K562 (cell line): ENCODE results near the gene A1CF. TPM values are rescaled to one million over a fixed set of nuclear protein-coding genes. Genes with fewer than 3 reads are reported as not detected.

Experiments used
- ATAC-seq: fragments of 200-7000 bp; cut with Tn5 transposase; 3 replicates; pipeline ENCODE4 v1.9.1; 2020; ENCODE audit warnings: moderate library complexity
- BruUV-seq: library from RNA; stranded (reverse); fragments of 400-500 nt; replicated peaks from 2 replicates; lab custom pipeline; 2021; lab: Mats Ljungman, UMichigan
- CTCF ChIA-PET: fragments of 300-600 bp; formaldehyde crosslinking; extraction: SDS; loops from one replicate; lab custom pipeline; 2021; ENCODE audit warnings: low intra/inter-chr PET ratio; lab: Yijun Ruan, JAX
- POLR2A ChIA-PET: fragments of 300-600, 350-650 bp; sonication (Branson Sonifier 250); formaldehyde crosslinking; extraction: SDS; loops from one replicate; lab custom pipeline; 2021; ENCODE audit warnings: antibody characterized with exemption, inconsistent platforms; lab: Yijun Ruan, JAX
- DNase-seq, 4 experiments: peaks; one replicate each; pipeline versions ENCODE4 v3.0.0 to v3.0.0-alpha.2; 2011 to 2018; ENCODE audit warnings: low spot score in 3 of 4, mixed read lengths in 3 of 4; ENCODE audit errors: extremely low read depth in 1 of 4
- FAIRE-seq: peaks from 2 replicates; lab custom pipeline; 2011; peaks lifted over from hg19 to GRCh38; lab: Jason Lieb, UNC
- H2AFZ ChIP-seq: 2 replicates; pipeline ENCODE4 v1.6.0; 2011; ENCODE audit warnings: low read depth, low read length, control low read depth, inconsistent platforms
- H3K27ac ChIP-seq: fragments of 200-600 bp; 3 replicates; pipeline ENCODE4 v1.8.0; 2011; ENCODE audit warnings: low read depth, mild to moderate bottlenecking, control low read depth, inconsistent platforms, low read length, moderate library complexity, mixed read lengths; ENCODE audit errors: extremely low read depth
- H3K27me3 ChIP-seq, 2 experiments: fragments of 300-600 bp in 1 of 2; 2 replicates in 1 of 2; 3 replicates in 1 of 2; pipeline versions ENCODE4 v1.6.0 to v1.8.0; 2011; ENCODE audit warnings: inconsistent platforms in 2 of 2, low read length in 2 of 2, mild to moderate bottlenecking in 1 of 2, mixed read lengths in 1 of 2, moderate library complexity in 1 of 2; ENCODE audit not compliant: control insufficient read depth in 2 of 2, insufficient read depth in 2 of 2
- H3K36me3 ChIP-seq: fragments of 300-600 bp; 3 replicates; pipeline ENCODE4 v1.8.0; 2011; ENCODE audit warnings: mild to moderate bottlenecking, low read length, inconsistent platforms; ENCODE audit not compliant: control insufficient read depth, insufficient read depth
- H3K4me1 ChIP-seq, 2 experiments: fragments of 200-600 bp in 1 of 2; replicated peaks in 1 of 2; 2 replicates in 1 of 2; 3 replicates in 1 of 2; pipeline versions ENCODE4 v1.5.1 to v1.8.0; 2011; ENCODE audit warnings: inconsistent platforms in 2 of 2, low read length in 2 of 2, mild to moderate bottlenecking in 1 of 2, mixed read lengths in 1 of 2, moderate library complexity in 1 of 2; ENCODE audit not compliant: control insufficient read depth in 2 of 2, insufficient read depth in 2 of 2
- H3K4me2 ChIP-seq: 2 replicates; pipeline ENCODE4 v1.6.1; 2011; ENCODE audit warnings: low read length, control low read depth, inconsistent platforms, mixed read lengths; ENCODE audit not compliant: insufficient read depth
- H3K4me3 ChIP-seq: fragments of 200-600 bp; sonication (generic), shearing (Covaris generic); 2 replicates; pipeline ENCODE4 v1.5.1; 2016; ENCODE audit warnings: control low read depth, inconsistent platforms
- H3K79me2 ChIP-seq: fragments of 200-600 bp; 3 replicates; pipeline ENCODE4 v1.8.0; 2011; ENCODE audit warnings: low read length, inconsistent platforms; ENCODE audit not compliant: control insufficient read depth, insufficient read depth
- H3K9ac ChIP-seq, 2 experiments: 2 replicates each; pipeline versions ENCODE4 v1.6.0 to v1.6.1; 2011; ENCODE audit warnings: low read depth in 2 of 2, low read length in 2 of 2, control low read depth in 1 of 2, inconsistent platforms in 1 of 2, mild to moderate bottlenecking in 1 of 2, mixed read lengths in 1 of 2; ENCODE audit not compliant: insufficient read depth in 1 of 2
- H3K9me1 ChIP-seq: one replicate; pipeline ENCODE4 v1.6.0; 2011; ENCODE audit warnings: inconsistent platforms, mild to moderate bottlenecking, low read length, moderate library complexity; ENCODE audit not compliant: control insufficient read depth, insufficient read depth
- H3K9me3 ChIP-seq: replicated peaks from 2 replicates; pipeline ENCODE4 v1.5.1; 2011; ENCODE audit warnings: low read depth, low read length, inconsistent platforms; ENCODE audit not compliant: control insufficient read depth, insufficient read depth
- H4K20me1 ChIP-seq: replicated peaks from 2 replicates; pipeline ENCODE4 v1.6.1; 2011; ENCODE audit warnings: low read length, inconsistent platforms, mixed read lengths; ENCODE audit not compliant: control insufficient read depth, insufficient read depth
- BACH1 ChIP-seq: fragments of 200-800 bp; sonication (Bioruptor generic); IDR thresholded peaks from 2 replicates; pipeline ENCODE4 v1.6.1; 2016; ENCODE audit warnings: missing genetic modification characterization, missing compliant biosample characterization
- CBX3 ChIP-seq, 2 experiments: IDR thresholded peaks; 1 replicate in 1 of 2; 2 replicates in 1 of 2; pipeline ENCODE4 v1.6.1; 2012; ENCODE audit warnings: inconsistent platforms in 2 of 2, low read length in 2 of 2, borderline replicate concordance in 1 of 2, control low read depth in 1 of 2
- ERF ChIP-seq: fragments of 450-650 bp; formaldehyde crosslinking; IDR thresholded peaks from 2 replicates; pipeline ENCODE4 v1.4.0; 2020; ENCODE audit warnings: mild to moderate bottlenecking, mixed read lengths
- HNRNPK ChIP-seq: fragments of 200-400 bp; formaldehyde crosslinking; IDR thresholded peaks from one replicate; pipeline ENCODE4 v1.6.1; 2018; ENCODE audit warnings: mild to moderate bottlenecking, low read depth, low read length; ENCODE audit not compliant: poor library complexity, severe bottlenecking
- HSF4 ChIP-seq: fragments of 250-450 bp; sonication (Bioruptor Pico); IDR thresholded peaks from 2 replicates; pipeline ENCODE4 v2.1.2; 2022; ENCODE audit warnings: mild to moderate bottlenecking, moderate library complexity, borderline replicate concordance
- KDM1A ChIP-seq, 2 experiments: fragments of 450-650 bp; IDR thresholded peaks; 2 replicates each; pipeline ENCODE4 v1.6.1; 2016; ENCODE audit warnings: mild to moderate bottlenecking in 2 of 2
- KDM5B ChIP-seq: fragments of 200-600 bp; sonication (generic); IDR thresholded peaks from 2 replicates; pipeline ENCODE4 v1.6.1; 2012; ENCODE audit warnings: low read depth, mild to moderate bottlenecking, moderate library complexity, low read length, control low read depth, inconsistent platforms; ENCODE audit not compliant: insufficient replicate concordance
- KLF10 ChIP-seq: fragments of 250-450 bp; sonication (Bioruptor Pico); IDR thresholded peaks from 2 replicates; pipeline ENCODE4 v1.6.1; 2021; ENCODE audit warnings: matching md5 sums
- KLF16 ChIP-seq: IDR thresholded peaks from 2 replicates; pipeline ENCODE4 v1.6.1; 2016; ENCODE audit warnings: antibody characterized with exemption
- NFE2 ChIP-seq: IDR thresholded peaks from 2 replicates; pipeline ENCODE4 v1.6.1; 2014; ENCODE audit warnings: antibody characterized with exemption, low read depth
- NFXL1 ChIP-seq: fragments of 450-650 bp; formaldehyde crosslinking; IDR thresholded peaks from 2 replicates; pipeline ENCODE4 v1.4.0; 2021; ENCODE audit warnings: mild to moderate bottlenecking
- POLR2AphosphoS5 ChIP-seq: IDR thresholded peaks from 2 replicates; pipeline ENCODE4 v1.6.1; 2011; ENCODE audit warnings: mild to moderate bottlenecking, low read depth, low read length, moderate library complexity; ENCODE audit not compliant: control insufficient read depth, insufficient read depth
- RAD51 ChIP-seq: fragments of 450-650 bp; IDR thresholded peaks from 2 replicates; pipeline ENCODE4 v1.7.1; 2016; ENCODE audit warnings: low read depth, mild to moderate bottlenecking, borderline replicate concordance
- TEAD2 ChIP-seq: fragments of 450-650 bp; IDR thresholded peaks from 2 replicates; pipeline ENCODE4 v1.6.1; 2016; ENCODE audit warnings: missing genetic modification characterization, control low read depth, missing compliant biosample characterization
- ZNF143 ChIP-seq: sonication (generic); formaldehyde crosslinking; IDR thresholded peaks from 2 replicates; pipeline ENCODE4 v1.9.0; 2022; ENCODE audit warnings: mild to moderate bottlenecking, missing genetic modification reagents
- ZNF212 ChIP-seq: fragments of 450-650 bp; formaldehyde crosslinking; IDR thresholded peaks from 2 replicates; pipeline ENCODE4 v1.4.0; 2020; ENCODE audit warnings: mild to moderate bottlenecking
- ZNF507 ChIP-seq: conservative IDR thresholded peaks from 2 replicates; pipeline ENCODE4 v1.6.1; 2017; ENCODE audit warnings: missing genetic modification characterization, missing compliant biosample characterization
- ZSCAN29 ChIP-seq: fragments of 450-650 bp; IDR thresholded peaks from 2 replicates; pipeline ENCODE4 v1.6.1; 2017
- in situ Hi-C: fragments of 300-500 bp; cut with MboI; formaldehyde crosslinking; loops from 4 replicates; pipeline ENCODE4 v1.15.0; 2018; ENCODE audit warnings: inconsistent platforms, mixed read lengths
- intact Hi-C: fragments of 100-400 bp; cut with micrococcal nuclease; formaldehyde crosslinking; loops from 2 replicates; pipeline ENCODE4 v1.14.2; 2022
- polyA plus RNA-seq, 8 experiments: library from polyadenylated mRNA; depleted of rRNA in 4 of 8; stranded (reverse) in 5 of 8; unstranded in 3 of 8; fragments of >200 nt; fragmentation: Nextera tagmentation in 2 of 8; fragmentation: Illumina TruSeq in 1 of 8; extraction: Ambion mirVana in 2 of 8; extraction: Trizol in 1 of 8; gene quantifications; 2 replicates each; pipeline versions ENCODE4 v1.2.1 to v1.2.3, GENCODE V29; 2011 to 2014; ENCODE audit warnings: inconsistent platforms in 1 of 8, missing spikeins in 1 of 8
- total RNA-seq, 7 experiments: library from RNA; depleted of rRNA in 6 of 7; stranded (reverse); fragments of >200 nt in 6 of 7; fragmentation: Illumina TruSeq in 2 of 7; extraction: Trizol in 2 of 7; gene quantifications; 2 replicates each; pipeline versions ENCODE4 v1.2.1 to v1.2.3, GENCODE V29; 2011 to 2021; ENCODE audit warnings: low replicate concordance in 1 of 7
- TF ChIP-seq, protein P1 (sequence below): fragments of 450-650 bp; IDR thresholded peaks from one replicate; pipeline ENCODE4 v1.6.1; 2018; ENCODE audit warnings: mild to moderate bottlenecking, moderate library complexity; ENCODE audit not compliant: partially characterized antibody
- TF ChIP-seq, protein P2 (sequence below): sonication (generic); formaldehyde crosslinking; IDR thresholded peaks from 2 replicates; pipeline ENCODE4 v1.8.1; 2023; ENCODE audit warnings: mild to moderate bottlenecking, missing genetic modification reagents

Gene A1CF
- total and polyA plus RNA-seq, 9 of the 15 experiments (the other 6 are each of a cell fraction or from before 2014, with no cell fraction given): 0.11 TPM; not detected in 8

DNA sequence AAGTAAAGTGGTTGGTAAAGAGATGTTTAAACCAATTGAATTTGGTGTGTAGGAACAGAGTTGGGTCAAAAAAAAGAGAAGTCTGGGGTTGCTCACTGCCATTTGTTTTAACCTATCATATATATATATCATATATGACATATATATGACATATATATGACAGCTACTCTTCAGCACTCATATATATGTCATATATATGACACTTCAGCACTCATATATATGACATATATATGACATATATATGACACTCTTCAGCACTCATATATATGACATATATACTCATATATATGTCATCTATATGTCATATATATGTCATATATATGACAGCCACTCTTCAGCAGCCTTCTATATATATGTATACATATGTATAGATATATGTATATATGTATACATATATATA is 8.9 kb upstream of the A1CF start:
- Histone ChIP-seq H3K27me3 (no peaks in the 10 kb centered on the region), H2AFZ (no peak overlapping the region), H3K9me1 (no peaks in the 10 kb centered on the region), H3K4me1 (no peaks in the 10 kb centered on the region), H4K20me1 (no peaks in the 10 kb centered on the region), H3K9ac (no peak overlapping the region), H3K4me2 (no peak overlapping the region), H3K4me3 (no peak overlapping the region), H3K27ac (no peak overlapping the region), H3K79me2 (no peaks in the 10 kb centered on the region), H3K36me3 (no peaks in the 10 kb centered on the region), H3K9me3 (no peaks in the 10 kb centered on the region)
- no peak for DNase-seq
- FAIRE-seq: no peak
- ChIA-PET CTCF (no interaction called here), POLR2A (no interaction called here)
- ATAC-seq: no peak
- intact Hi-C loops (no loop called here), in situ Hi-C loops (no loop called here)
- BruUV-seq: no TSS peak
- TF ChIP-seq KLF10 (CRISPR knock-in tag) (no peak), ERF (CRISPR knock-in tag) (no peak), RAD51 (no peak), KDM5B (no peak), CBX3 (IDR thresholded peaks at IDR 0.05; ENCODE audit: borderline replicate concordance in 1 of 2, low read length in 2 of 2) (no peak), ZNF212 (CRISPR knock-in tag) (no peak), ZSCAN29 (no peak), HNRNPK (no peak), KLF16 (no peak), POLR2AphosphoS5 (no peak), NFE2 (no peak), BACH1 (tag) (no peak), TEAD2 (tag) (no peak), HSF4 (CRISPR knock-in tag) (no peak), ZNF507 (tag) (no peak), NFXL1 (CRISPR knock-in tag) (no peak), ZNF143 (no peak), KDM1A (IDR thresholded peaks at IDR 0.05) (no peak)
- TF ChIP-seq, protein P1, sequence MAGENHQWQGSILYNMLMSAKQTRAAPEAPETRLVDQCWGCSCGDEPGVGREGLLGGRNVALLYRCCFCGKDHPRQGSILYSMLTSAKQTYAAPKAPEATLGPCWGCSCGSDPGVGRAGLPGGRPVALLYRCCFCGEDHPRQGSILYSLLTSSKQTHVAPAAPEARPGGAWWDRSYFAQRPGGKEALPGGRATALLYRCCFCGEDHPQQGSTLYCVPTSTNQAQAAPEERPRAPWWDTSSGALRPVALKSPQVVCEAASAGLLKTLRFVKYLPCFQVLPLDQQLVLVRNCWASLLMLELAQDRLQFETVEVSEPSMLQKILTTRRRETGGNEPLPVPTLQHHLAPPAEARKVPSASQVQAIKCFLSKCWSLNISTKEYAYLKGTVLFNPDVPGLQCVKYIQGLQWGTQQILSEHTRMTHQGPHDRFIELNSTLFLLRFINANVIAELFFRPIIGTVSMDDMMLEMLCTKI: no peak
- TF ChIP-seq, protein P2, sequence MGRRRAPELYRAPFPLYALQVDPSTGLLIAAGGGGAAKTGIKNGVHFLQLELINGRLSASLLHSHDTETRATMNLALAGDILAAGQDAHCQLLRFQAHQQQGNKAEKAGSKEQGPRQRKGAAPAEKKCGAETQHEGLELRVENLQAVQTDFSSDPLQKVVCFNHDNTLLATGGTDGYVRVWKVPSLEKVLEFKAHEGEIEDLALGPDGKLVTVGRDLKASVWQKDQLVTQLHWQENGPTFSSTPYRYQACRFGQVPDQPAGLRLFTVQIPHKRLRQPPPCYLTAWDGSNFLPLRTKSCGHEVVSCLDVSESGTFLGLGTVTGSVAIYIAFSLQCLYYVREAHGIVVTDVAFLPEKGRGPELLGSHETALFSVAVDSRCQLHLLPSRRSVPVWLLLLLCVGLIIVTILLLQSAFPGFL: no peak
